ENCODE results near the gene TMX1. TPM values are rescaled to one million over a fixed set of nuclear protein-coding genes. Genes with fewer than 3 reads are reported as not detected.

Gene TMX1
- 10 to 100 TPM; 35.9 to 44.6 (median 43.0) TPM for total RNA-seq

DNA sequence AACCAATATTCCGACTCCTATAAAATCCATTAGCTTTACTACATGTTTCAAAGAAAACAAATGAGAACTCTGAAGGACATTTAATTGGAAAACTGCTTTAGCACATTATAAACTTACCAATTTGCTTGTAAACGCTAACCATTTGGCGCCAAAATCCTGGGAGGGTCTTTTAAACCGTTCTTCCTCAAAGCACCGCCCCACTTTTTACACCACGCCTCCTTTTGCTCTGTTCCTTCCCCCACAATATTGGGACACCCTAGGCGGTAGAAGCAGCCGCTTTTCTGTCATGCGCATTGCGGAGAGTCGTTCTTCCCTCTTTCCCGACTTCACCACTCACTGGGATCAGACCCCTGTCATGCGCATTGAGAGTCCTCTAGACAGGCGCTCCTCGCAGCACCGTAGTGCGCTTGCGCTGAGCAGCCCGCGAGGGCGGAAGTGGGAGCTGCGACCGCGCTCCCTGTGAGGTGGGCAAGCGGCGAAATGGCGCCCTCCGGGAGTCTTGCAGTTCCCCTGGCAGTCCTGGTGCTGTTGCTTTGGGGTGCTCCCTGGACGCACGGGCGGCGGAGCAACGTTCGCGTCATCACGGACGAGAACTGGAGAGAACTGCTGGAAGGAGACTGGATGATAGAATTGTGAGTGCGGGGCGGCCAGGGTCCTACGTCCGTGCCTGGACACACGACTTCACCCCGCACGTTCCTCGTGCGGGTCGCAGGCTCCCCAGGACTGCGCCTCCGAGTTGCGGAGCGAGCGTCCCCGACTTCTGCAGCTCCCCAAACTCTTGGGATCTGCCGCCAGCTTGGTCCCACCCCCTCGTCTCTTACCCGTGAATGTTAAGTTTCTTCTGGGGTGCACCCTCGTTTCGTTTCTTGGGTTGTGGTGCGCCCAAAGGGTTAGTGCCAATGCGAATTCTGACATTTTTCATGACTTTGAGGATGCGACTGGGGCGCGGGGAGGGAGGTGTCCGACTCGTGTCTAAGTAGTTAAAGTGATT, at the start of gene TMX1:
TSS of gene TMX1 (plus strand) at position 435 of the 991 bp plus-strand sequence. CDS start at position 481, 46 bp downstream.
- WGBS, 2 donors = 1 to 2% methylated on average over 39 to 50 of the region's 65 CpGs
- no peaks in the 10 kb centered on the region for H3K9me3 ChIP-seq
- H3K4me1 ChIP-seq = peaks cover 5 to 12% of the 10 kb centered on the region in 2 donors
- no peaks in the 10 kb centered on the region for H3K27me3 ChIP-seq
- no peaks in the 10 kb centered on the region for H3K36me3 ChIP-seq
- H3K27ac ChIP-seq = peak within 1 kb of the TSS; percentile 31 to 73 (median 57)
- TF ChIP-seq, protein P1, sequence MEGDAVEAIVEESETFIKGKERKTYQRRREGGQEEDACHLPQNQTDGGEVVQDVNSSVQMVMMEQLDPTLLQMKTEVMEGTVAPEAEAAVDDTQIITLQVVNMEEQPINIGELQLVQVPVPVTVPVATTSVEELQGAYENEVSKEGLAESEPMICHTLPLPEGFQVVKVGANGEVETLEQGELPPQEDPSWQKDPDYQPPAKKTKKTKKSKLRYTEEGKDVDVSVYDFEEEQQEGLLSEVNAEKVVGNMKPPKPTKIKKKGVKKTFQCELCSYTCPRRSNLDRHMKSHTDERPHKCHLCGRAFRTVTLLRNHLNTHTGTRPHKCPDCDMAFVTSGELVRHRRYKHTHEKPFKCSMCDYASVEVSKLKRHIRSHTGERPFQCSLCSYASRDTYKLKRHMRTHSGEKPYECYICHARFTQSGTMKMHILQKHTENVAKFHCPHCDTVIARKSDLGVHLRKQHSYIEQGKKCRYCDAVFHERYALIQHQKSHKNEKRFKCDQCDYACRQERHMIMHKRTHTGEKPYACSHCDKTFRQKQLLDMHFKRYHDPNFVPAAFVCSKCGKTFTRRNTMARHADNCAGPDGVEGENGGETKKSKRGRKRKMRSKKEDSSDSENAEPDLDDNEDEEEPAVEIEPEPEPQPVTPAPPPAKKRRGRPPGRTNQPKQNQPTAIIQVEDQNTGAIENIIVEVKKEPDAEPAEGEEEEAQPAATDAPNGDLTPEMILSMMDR (IDR thresholded peaks at IDR 0.05) = no peak
- peak in 1 of 2 donors; percentile 87 for TF ChIP-seq POLR2A (IDR thresholded peaks at IDR 0.05)
- intact Hi-C loops (cut with DNase I) = no loop called here
- peak; percentile 93 to 97 for DNase-seq
- H3K4me3 ChIP-seq (replicated peaks in 1 of 3) = peak within 1 kb of the TSS; percentile 53 to 97 (median 97)

DNA sequence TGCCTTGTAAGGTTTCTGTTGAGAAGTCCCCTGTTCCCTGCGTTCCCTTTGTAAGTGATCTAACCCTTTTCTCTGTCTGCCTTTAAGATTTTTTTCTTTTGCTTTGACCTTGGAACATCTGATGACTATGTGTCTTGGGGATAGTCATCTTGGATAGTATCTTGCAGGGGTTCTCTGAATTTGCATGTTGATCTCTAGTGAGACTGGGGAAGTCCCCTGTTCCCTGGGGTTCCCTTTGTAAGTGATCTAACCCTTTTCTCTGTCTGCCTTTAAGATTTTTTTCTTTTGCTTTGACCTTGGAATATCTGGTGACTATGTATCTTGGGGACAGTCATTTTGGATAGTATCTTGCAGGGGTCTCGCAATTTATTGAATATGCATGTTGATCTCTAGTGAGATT, 38.2 kb upstream of the TMX1 start:
- H3K27ac ChIP-seq = no peak overlapping the region
- DNase-seq = no peak
- intact Hi-C loops (cut with DNase I) = no loop called here
- no peaks in the 10 kb centered on the region for H3K4me1 ChIP-seq
- no peak for TF ChIP-seq POLR2A (IDR thresholded peaks at IDR 0.05)
- TF ChIP-seq, protein P1 (IDR thresholded peaks at IDR 0.05) = no peak
- no peaks in the 10 kb centered on the region for H3K27me3 ChIP-seq
- H3K4me3 ChIP-seq (replicated peaks in 1 of 3) = no peak overlapping the region
- H3K36me3 ChIP-seq = no peaks in the 10 kb centered on the region
- no peaks in the 10 kb centered on the region for H3K9me3 ChIP-seq
- 89 to 95% methylated on average over 2 of the region's 2 CpGs for WGBS, 2 donors

DNA sequence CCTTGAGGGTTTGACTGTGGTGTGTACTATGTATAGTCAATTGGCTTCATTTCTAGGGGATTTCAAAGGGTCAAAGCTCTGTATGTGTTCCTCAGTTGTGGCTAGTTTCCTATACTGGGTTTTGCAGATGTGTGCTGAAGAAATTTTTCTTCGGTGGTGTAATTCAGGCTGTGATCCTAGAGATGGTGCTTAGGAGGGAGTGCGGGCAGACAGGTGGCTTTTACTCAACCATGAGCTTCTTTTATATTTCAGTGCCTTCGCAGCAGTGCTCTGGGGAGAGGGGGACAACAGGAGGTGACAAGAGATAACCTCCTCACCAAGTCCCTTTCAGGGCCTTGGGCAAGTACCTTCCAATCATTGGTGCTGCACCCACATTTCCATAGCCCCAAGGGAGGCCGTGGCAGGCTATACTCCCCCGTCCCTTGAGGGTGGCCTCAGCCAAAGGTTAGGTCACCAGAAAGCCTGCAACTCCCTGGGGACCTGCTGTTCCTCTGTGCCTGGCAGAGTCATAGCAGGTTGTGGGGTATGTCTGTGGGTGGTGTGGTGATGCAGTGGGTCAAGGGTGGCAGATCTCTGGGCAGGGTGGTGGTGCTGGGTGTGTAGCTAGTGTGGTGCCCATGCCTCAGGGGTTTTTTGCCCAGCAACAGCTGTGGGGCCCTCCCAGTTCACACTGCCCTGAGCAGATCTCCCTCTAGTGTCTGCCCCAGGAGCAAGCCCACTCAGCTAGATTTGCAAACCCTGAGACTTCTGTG, 37.0 kb upstream of the TMX1 start:
- DNase-seq = no peak
- 71 to 98% methylated on average over 3 to 5 of the region's 5 CpGs for WGBS, 2 donors
- Histone ChIP-seq H3K27ac (no peak overlapping the region), H3K36me3 (no peaks in the 10 kb centered on the region), H3K27me3 (no peaks in the 10 kb centered on the region), H3K4me1 (no peaks in the 10 kb centered on the region), H3K4me3 (replicated peaks in 1 of 3) (no peak overlapping the region), H3K9me3 (no peaks in the 10 kb centered on the region)
- TF ChIP-seq, protein P1 (IDR thresholded peaks at IDR 0.05) = no peak
- TF ChIP-seq POLR2A (IDR thresholded peaks at IDR 0.05) = no peak
- intact Hi-C loops (cut with DNase I) = no loop called here

- TF ChIP-seq, protein P1 (IDR thresholded peaks at IDR 0.05) = no peak
- TF ChIP-seq POLR2A (IDR thresholded peaks at IDR 0.05) = no peak
- DNase-seq = no peak
- Histone ChIP-seq H3K4me1 (no peaks in the 10 kb centered on the region), H3K4me3 (replicated peaks in 1 of 3) (no peak overlapping the region), H3K27me3 (no peaks in the 10 kb centered on the region), H3K27ac (no peak overlapping the region), H3K9me3 (no peaks in the 10 kb centered on the region), H3K36me3 (no peaks in the 10 kb centered on the region)
- intact Hi-C loops (cut with DNase I) = no loop called here
- 80 to 100% methylated on average over 1 to 3 of the region's 3 CpGs for WGBS, 2 donors
Observed at GRCh38 chr14:51203881-51204280, 36.2 kb upstream of the TMX1 start.
